Ishikawa (cell line): Measurements from ENCODE around the gene NABP2.

ENCODE experiments used
- CEBPB ChIP-seq: IDR thresholded peaks from 2 replicates; pipeline ENCODE4 v1.6.1; 2012
- CREB1 ChIP-seq: IDR thresholded peaks from 2 replicates; pipeline ENCODE4 v1.6.1; 2012; ENCODE audit warnings: low read depth
- EP300 ChIP-seq: IDR thresholded peaks from 2 replicates; pipeline ENCODE4 v1.6.1; 2012; ENCODE audit warnings: borderline replicate concordance
- RAD21 ChIP-seq: IDR thresholded peaks from 2 replicates; pipeline ENCODE4 v1.6.1; 2012; ENCODE audit warnings: low read depth
- TAF1 ChIP-seq: IDR thresholded peaks from 2 replicates; pipeline ENCODE4 v1.6.1; 2012; ENCODE audit warnings: low read depth, mild to moderate bottlenecking
- TCF12 ChIP-seq: IDR thresholded peaks from 2 replicates; pipeline ENCODE4 v1.6.1; 2012; ENCODE audit warnings: low read depth
- YY1 ChIP-seq: IDR thresholded peaks from 2 replicates; pipeline ENCODE4 v1.6.1; 2012; ENCODE audit warnings: low read depth
- TF ChIP-seq, protein P1 (sequence below): IDR thresholded peaks from 2 replicates; pipeline ENCODE4 v1.6.1; 2012; ENCODE audit warnings: low read depth, mild to moderate bottlenecking
- TF ChIP-seq, protein P2 (sequence below): IDR thresholded peaks from 2 replicates; pipeline ENCODE4 v1.6.1; 2012

DNA sequence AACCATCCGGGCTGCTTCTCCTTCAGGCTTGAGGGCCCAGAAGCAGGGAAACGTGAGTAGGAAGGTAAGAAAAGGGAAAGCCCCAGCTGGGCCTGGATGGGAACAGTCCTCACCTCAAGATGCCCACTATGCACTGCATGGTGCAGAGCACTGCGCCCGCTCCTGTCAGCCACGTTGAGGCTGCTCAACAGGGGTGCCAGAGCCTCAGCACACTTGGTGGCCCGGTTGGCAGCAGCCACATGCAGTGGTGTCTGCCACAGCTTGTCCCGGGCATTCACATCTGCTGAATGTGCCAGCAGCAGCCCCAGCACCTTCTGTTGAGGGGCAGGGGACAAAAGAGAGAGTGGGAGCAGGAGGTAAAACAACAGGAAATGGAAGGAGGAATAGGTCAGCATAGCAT lies 31.5 kb downstream of the NABP2 start:
- no peak for TF ChIP-seq TCF12
- no peak for TF ChIP-seq RAD21
- TF ChIP-seq YY1: no peak
- TF ChIP-seq, protein P1, sequence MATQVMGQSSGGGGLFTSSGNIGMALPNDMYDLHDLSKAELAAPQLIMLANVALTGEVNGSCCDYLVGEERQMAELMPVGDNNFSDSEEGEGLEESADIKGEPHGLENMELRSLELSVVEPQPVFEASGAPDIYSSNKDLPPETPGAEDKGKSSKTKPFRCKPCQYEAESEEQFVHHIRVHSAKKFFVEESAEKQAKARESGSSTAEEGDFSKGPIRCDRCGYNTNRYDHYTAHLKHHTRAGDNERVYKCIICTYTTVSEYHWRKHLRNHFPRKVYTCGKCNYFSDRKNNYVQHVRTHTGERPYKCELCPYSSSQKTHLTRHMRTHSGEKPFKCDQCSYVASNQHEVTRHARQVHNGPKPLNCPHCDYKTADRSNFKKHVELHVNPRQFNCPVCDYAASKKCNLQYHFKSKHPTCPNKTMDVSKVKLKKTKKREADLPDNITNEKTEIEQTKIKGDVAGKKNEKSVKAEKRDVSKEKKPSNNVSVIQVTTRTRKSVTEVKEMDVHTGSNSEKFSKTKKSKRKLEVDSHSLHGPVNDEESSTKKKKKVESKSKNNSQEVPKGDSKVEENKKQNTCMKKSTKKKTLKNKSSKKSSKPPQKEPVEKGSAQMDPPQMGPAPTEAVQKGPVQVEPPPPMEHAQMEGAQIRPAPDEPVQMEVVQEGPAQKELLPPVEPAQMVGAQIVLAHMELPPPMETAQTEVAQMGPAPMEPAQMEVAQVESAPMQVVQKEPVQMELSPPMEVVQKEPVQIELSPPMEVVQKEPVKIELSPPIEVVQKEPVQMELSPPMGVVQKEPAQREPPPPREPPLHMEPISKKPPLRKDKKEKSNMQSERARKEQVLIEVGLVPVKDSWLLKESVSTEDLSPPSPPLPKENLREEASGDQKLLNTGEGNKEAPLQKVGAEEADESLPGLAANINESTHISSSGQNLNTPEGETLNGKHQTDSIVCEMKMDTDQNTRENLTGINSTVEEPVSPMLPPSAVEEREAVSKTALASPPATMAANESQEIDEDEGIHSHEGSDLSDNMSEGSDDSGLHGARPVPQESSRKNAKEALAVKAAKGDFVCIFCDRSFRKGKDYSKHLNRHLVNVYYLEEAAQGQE: no peak
- no peak for TF ChIP-seq CEBPB
- TF ChIP-seq, protein P2, sequence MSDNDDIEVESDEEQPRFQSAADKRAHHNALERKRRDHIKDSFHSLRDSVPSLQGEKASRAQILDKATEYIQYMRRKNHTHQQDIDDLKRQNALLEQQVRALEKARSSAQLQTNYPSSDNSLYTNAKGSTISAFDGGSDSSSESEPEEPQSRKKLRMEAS: no peak
- TF ChIP-seq TAF1: no peak
- TF ChIP-seq EP300: no peak
- no peak for TF ChIP-seq CREB1
